ENCODE data around the gene TPCN1.

GRCh38 chr12:113171543-113171942, 49.7 kb upstream of the TPCN1 start:
- no peak for TF ChIP-seq POLR2A (IDR thresholded peaks at IDR 0.05)
- no peak for TF ChIP-seq CTCF (IDR thresholded peaks at IDR 0.05)
